Tibial artery (tissue), 4 donors: Measurements from ENCODE around the gene HDGFL1.

Experiments
- DNase-seq, 2 donors: peaks; one replicate each; pipeline ENCODE4 v3.0.0-alpha.2; 2019
- H3K27ac ChIP-seq, 2 donors: fragments of 200-600 bp; sonication (generic) in 1 of 2; 1 replicate in 1 of 2; 2 replicates in 1 of 2; pipeline ENCODE4 v1.5.1; 2018 to 2019; ENCODE audit warnings: mild to moderate bottlenecking in 1 of 2
- H3K27me3 ChIP-seq, 2 donors: fragments of 200-600 bp; sonication (generic) in 1 of 2; one replicate each; pipeline versions ENCODE4 v1.5.1 to v1.6.0; 2016 to 2019
- H3K36me3 ChIP-seq, 3 donors: fragments of 200-600 bp; sonication (generic) in 2 of 3; one replicate each; pipeline ENCODE4 v1.5.1; 2016 to 2019; ENCODE audit warnings: mild to moderate bottlenecking in 2 of 3
- H3K4me1 ChIP-seq, 4 donors: fragments of 200-600 bp; sonication (generic) in 2 of 4; 1 replicate in 3 of 4; 2 replicates in 1 of 4; pipeline ENCODE4 v1.5.1; 2016 to 2019
- H3K4me3 ChIP-seq, 2 donors: fragments of 200-600 bp; sonication (generic) in 1 of 2; 1 replicate in 1 of 2; 2 replicates in 1 of 2; pipeline ENCODE4 v1.5.1; 2018 to 2019; ENCODE audit warnings: mild to moderate bottlenecking in 2 of 2
- H3K9me3 ChIP-seq, 3 donors: fragments of 200-600 bp; sonication (generic) in 1 of 3; one replicate each; pipeline ENCODE4 v1.5.1; 2016 to 2019
- intact Hi-C: fragments of 100-400 bp; cut with DNase I; formaldehyde crosslinking; loops from one replicate; pipeline ENCODE4 v1.15.0; 2023; ENCODE audit warnings: low total_unique reads
- TF ChIP-seq, protein P1 (sequence below), 2 experiments: fragments of 200-600 bp in 1 of 2; fragments of 450-650 bp in 1 of 2; IDR thresholded peaks; one replicate each; pipeline ENCODE4 v1.5.1; 2017 to 2019; ENCODE audit warnings: antibody characterized with exemption in 2 of 2, mild to moderate bottlenecking in 1 of 2, moderate library complexity in 1 of 2

HDGFL1 gene

DNA sequence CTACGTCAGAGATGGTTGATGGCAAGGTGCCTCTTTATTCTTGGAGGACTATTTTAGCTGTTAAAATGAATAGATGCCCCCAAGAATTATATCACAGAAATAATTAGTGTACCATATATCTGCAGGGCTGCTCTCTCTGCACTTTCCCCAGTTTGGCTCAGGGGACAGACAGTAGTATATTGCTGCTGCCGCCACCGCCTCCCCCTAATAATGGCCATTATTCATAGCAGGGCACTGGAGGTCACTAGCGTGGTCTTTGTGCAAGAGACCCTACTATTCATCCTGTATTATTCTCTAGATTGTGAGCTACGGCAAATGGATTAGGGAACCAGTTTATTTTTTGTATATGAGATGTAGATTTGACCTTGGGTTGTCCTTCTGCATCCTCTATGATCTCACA lies 11.0 kb downstream of the HDGFL1 start:
- Histone ChIP-seq H3K27ac (no peak overlapping the region), H3K27me3 (no peaks in the 10 kb centered on the region), H3K4me1 (no peaks in the 10 kb centered on the region), H3K9me3 (no peaks in the 10 kb centered on the region), H3K4me3 (no peak overlapping the region), H3K36me3 (no peaks in the 10 kb centered on the region)
- intact Hi-C loops, result no loop called here
- no peak for DNase-seq
- TF ChIP-seq, protein P1, sequence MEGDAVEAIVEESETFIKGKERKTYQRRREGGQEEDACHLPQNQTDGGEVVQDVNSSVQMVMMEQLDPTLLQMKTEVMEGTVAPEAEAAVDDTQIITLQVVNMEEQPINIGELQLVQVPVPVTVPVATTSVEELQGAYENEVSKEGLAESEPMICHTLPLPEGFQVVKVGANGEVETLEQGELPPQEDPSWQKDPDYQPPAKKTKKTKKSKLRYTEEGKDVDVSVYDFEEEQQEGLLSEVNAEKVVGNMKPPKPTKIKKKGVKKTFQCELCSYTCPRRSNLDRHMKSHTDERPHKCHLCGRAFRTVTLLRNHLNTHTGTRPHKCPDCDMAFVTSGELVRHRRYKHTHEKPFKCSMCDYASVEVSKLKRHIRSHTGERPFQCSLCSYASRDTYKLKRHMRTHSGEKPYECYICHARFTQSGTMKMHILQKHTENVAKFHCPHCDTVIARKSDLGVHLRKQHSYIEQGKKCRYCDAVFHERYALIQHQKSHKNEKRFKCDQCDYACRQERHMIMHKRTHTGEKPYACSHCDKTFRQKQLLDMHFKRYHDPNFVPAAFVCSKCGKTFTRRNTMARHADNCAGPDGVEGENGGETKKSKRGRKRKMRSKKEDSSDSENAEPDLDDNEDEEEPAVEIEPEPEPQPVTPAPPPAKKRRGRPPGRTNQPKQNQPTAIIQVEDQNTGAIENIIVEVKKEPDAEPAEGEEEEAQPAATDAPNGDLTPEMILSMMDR (IDR thresholded peaks at IDR 0.05), result no peak

DNA sequence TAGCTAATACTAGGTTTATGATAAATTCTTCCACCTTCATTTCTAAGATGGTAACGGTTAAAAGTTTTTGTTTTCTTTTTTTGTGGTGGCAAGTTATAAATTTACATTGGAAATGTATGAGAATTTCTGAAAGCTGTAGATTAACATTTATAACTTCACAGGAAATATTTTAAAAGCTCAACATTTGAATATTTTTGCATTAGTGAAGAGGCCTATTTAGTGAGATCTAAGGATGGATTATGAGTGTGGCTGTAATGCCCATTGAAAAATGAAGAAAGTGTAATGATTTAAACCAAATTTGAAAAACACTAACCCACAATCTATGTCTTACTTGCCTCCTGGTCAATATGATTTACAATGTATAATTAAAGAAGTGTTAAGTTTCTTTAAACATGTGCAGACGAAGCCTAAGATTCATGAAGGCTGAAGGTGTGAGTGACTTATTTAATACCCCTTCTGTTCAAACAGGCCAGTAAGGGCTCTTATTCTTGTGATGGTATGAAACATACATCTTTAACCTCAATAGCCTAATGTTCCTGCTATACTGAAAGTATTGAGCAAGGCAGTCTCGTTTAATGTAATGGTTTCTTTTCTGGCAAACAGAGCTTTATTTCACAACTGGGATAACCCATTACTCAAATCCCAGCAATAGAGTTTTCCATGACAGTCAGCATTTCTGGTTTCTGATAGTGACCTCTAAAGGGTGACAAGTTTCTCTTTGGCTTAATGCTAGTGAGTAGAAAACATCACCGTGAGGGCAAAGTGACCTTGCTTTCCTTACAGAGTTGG lies 13.2 kb downstream of the HDGFL1 start:
- H3K27ac ChIP-seq, result no peak overlapping the region
- no peak for DNase-seq

DNA sequence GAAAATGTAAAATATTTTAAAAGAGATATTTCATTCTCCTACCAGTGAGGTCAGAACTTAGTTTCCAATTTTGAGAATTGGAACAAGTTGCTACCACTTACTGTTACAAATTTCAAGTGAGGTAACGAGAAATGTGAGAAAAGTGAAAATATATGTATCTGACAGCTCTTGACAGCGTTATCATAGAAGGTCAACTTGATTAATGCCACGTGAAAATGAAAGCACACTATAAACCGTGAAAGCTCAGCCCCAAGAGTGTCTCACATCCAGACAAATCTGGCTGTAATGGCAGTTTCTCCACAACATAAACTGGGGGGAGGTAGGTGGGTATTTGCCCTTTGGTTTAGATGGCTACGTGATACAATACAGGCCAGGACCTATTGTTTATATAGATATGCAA lies 13.9 kb downstream of the HDGFL1 start:
- intact Hi-C loops, result no loop called here

More for the DNA sequence above, 13.2 kb downstream of the HDGFL1 start:
- TF ChIP-seq, protein P1 (IDR thresholded peaks at IDR 0.05), result no peak
- intact Hi-C loops, result no loop called here
- Histone ChIP-seq H3K27me3 (no peaks in the 10 kb centered on the region), H3K4me1 (no peaks in the 10 kb centered on the region), H3K4me3 (no peak overlapping the region), H3K36me3 (no peaks in the 10 kb centered on the region), H3K9me3 (no peaks in the 10 kb centered on the region)

DNA sequence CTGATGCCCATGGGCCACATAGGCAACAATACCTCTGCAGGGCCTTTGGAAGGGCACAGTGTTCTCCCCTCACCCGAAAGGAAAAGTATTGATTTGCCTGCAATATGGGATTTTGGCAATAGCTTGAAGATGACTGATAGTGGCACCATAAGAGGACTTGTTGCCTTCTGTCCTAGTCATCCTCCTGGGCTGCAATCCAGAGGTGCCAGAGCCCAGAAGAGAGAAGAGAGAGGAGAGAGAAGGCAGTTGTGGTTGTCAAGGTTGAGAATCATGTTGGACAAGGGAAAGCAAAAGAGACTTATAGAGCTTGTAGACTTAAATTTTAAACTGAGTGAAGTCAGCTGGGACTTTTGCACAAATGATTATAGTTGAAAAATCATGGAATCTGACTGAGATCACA lies 14.6 kb downstream of the HDGFL1 start:
- Histone ChIP-seq H3K4me1 (no peaks in the 10 kb centered on the region), H3K27me3 (no peaks in the 10 kb centered on the region), H3K9me3 (no peaks in the 10 kb centered on the region), H3K27ac (no peak overlapping the region), H3K4me3 (no peak overlapping the region), H3K36me3 (no peaks in the 10 kb centered on the region)
- no peak for DNase-seq
- TF ChIP-seq, protein P1 (IDR thresholded peaks at IDR 0.05), result no peak
- intact Hi-C loops, result no loop called here

More for the DNA sequence above, 13.9 kb downstream of the HDGFL1 start:
- no peak for DNase-seq
- H3K27me3 ChIP-seq, result no peaks in the 10 kb centered on the region
- H3K9me3 ChIP-seq, result no peaks in the 10 kb centered on the region
- no peak overlapping the region for H3K27ac ChIP-seq
- no peaks in the 10 kb centered on the region for H3K36me3 ChIP-seq
- no peak overlapping the region for H3K4me3 ChIP-seq
- TF ChIP-seq, protein P1 (IDR thresholded peaks at IDR 0.05), result no peak
- no peaks in the 10 kb centered on the region for H3K4me1 ChIP-seq

DNA sequence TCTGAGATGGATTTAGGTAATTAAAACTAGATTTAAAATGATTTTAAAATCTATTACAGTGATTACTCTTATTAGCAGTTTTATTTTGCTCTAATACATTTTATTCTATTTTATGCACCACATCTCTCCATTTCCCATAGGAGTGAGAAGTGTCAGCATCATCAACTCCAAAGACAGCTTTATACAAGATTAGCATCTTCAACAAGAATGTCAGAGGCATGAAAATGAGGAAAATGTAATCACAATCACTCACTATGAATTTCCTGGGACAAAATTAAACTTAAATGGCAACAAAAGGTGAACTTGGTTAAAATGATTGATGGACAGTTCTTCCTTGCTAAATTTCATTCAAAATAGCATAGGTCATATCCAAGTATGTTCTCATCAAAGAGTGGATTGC lies 19.8 kb downstream of the HDGFL1 start:
- H3K9me3 ChIP-seq, result no peaks in the 10 kb centered on the region
- intact Hi-C loops, result no loop called here
- no peak for DNase-seq
- H3K36me3 ChIP-seq, result no peaks in the 10 kb centered on the region
- TF ChIP-seq, protein P1 (IDR thresholded peaks at IDR 0.05), result no peak
- no peak overlapping the region for H3K27ac ChIP-seq
- H3K4me1 ChIP-seq, result no peaks in the 10 kb centered on the region
- no peak overlapping the region for H3K4me3 ChIP-seq
- H3K27me3 ChIP-seq, result no peaks in the 10 kb centered on the region
